SKM-1 treated with dmso at 0.1 percent for 144 hours (cell line): ENCODE measurements around the gene TCP11.
A peak's percentile ranks its signal among the peaks of the same experiment; 100 is the strongest.

Experiments
- DNase-seq: peaks from one replicate; lab custom pipeline; 2025; ENCODE audit not compliant: unreplicated experiment; lab: John Stamatoyannopoulos, UW

Gene TCP11

DNA sequence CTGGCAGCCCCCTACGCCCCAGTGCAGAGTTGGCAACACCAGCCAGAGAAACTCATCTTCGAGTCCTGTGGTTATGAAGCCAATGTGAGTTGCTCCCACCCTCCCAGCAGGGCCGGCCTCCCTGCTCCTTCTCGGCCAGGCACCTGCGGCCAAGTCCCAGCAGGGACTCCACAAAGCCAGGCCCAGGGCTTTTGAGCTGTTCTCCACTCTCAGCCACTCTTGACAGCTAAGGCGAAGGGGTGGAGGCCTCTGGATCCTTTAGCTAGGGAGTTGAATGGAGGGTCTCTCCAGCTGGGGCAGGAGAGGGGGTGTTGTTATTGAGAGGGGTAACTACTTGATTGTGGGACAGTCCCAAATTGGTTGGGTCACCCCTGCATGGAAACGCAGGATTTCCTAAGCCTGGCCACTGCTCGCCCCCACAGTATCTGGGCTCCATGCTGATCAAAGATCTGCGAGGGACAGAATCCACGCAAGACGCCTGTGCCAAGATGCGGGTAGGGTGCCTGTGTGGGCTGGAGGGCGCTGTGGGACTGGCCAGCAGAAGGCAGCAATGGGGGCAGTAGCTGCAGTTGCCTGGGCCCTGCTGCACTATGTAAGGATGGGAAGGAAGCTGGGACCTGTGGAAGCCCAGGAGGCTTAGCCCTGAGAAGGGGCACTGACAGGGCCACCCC, 58.3 kb downstream of the TCP11 start:
- no peak for DNase-seq

DNA sequence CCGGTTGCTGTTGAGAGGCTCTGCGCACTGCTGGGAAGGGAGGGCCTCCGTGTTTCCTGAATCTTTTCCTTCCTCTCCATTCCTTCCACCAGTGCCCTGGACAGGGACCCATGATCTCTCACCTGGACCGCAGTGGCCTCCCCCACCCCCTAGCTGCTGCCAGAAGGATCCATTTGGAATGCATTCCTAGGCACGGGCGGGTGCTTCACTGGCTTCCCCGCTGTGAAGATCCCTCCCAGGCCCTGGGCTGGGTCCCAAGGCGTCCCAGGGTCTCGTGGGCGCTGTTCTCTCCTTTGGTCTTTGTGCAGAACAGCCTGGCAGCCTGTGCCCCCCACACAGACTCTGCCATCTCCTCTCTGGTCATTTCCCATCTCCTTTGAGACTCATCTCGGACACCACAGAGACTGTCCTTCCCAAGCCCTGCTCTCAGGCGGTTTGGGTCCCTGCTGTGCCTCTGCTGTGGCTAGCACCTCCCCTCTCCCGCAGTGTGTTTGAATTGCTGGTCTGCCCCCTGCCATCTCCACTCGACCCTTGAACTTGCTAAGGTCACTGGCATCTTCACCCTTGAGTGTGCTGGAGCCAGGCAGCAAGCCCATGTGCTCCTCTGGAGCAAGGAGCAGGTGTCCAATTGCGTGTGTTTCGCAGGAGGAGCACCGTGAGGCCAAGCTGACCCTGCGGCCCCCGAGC, 59.0 kb downstream of the TCP11 start:
- DNase-seq, result no peak

DNA sequence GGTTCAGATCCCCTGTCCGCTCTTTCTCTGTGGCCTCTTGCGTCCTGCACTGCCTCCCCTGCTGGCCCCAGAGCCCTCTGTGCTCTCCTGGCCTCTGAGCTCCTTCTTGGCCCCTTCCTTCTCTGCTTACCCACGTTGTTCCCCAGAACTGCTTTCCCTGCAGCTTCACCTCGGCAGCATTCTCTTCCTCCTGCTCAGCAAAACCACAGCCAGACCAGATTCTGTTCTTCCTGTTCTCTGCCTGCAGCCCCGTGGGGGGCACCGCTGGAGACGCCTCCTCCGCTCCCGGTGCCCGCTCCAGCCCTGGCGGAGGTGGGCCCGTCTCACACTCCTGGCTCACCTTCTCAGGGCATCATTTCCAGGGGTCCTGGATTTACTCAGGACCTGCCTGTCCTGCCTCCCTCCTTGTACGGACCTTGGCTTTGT, 59.7 kb downstream of the TCP11 start:
- peak; percentile 75 for DNase-seq

GRCh38 chr6:35080821-35081425, 60.2 kb downstream of the TCP11 start:
- DNase-seq, result no peak

- no peak for DNase-seq
Measured at GRCh38 chr6:35080016-35080680, 61.0 kb downstream of the TCP11 start.

- no peak for DNase-seq
Measured at GRCh38 chr6:35079311-35080000, 61.7 kb downstream of the TCP11 start.

GRCh38 chr6:35078896-35079295, 62.2 kb downstream of the TCP11 start:
- DNase-seq, result no peak

- DNase-seq, result no peak
Measured at GRCh38 chr6:35078226-35078850, 62.8 kb downstream of the TCP11 start.

DNA sequence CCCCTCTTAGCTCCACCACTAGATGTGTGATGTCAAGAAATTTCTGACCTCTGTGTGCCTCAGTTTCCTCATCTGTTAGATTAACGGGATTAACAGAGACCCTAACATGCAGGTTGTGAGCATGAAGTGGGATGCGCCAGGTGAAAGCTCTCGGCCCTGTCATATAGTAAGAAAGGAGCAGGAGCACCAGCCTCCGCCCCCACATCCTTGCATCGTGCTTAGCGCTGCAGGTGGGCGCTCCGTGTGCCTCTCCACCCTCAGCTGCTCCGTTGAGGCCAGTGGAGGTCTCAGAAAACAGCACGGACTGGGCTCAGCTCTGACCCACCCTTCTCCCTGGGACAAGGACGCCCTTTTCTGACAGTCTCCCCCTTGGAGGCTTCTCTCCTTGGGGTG, 63.4 kb downstream of the TCP11 start:
- DNase-seq, result no peak

- DNase-seq, result no peak
Measured at GRCh38 chr6:35076997-35077712, 64.0 kb downstream of the TCP11 start.

GRCh38 chr6:35073766-35074471, 67.2 kb downstream of the TCP11 start:
- no peak for DNase-seq

DNA sequence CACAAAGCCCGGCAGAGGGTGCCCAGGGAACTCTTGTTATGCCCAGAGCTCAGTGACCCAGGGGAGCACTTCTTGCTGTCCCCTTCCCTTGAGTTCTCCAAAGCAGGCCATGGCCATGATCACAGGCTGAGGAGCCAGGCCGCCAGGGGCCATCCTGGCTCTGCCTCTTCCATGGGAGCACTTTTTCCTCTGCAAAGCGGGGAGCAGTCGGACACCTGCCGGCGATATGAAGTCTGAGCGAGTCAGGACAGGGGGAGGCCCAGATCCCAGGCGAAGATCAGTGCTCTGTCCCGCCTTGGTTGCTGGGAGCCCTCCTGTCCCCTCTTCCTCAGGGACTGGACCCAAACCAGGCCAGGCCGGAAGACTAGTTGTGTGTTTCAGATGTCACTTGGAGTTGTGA, 67.9 kb downstream of the TCP11 start:
- DNase-seq, result no peak

- DNase-seq, result no peak
Measured at GRCh38 chr6:35072698-35073055, 68.5 kb downstream of the TCP11 start.

- DNase-seq, result no peak
Measured at GRCh38 chr6:35072051-35072697, 69.0 kb downstream of the TCP11 start.

DNA sequence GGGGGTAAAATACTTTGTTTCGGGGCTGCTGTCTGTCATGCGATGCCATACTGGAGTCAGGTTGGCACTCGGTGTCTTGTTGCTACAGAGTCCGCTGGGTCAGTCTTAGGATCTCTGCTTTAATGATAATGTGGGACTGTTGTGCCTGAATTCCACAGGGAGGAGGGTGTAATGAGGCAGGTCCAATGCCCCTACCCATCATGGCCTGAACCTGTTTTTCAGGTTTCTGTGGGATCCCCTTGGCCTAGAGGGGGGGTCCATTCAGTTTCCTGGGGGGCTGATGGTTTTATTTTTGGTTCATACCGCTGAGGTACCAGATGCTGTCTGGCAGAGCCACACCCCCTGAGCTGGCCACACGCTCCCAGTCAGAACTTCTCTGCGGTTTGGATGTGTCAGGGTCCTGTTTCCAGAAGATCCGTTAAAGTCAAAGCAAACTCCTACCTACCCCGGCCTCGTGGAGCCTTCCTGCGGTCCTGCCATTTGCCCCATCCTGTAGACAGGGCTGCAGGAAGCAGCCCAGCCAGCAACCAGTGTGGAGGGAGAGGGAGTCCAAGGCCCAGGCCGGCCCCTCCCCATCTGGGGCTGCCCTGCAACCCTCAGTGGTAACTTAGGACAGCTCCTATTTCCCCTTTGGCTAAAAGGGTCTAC, 69.7 kb downstream of the TCP11 start:
- DNase-seq, result no peak

DNA sequence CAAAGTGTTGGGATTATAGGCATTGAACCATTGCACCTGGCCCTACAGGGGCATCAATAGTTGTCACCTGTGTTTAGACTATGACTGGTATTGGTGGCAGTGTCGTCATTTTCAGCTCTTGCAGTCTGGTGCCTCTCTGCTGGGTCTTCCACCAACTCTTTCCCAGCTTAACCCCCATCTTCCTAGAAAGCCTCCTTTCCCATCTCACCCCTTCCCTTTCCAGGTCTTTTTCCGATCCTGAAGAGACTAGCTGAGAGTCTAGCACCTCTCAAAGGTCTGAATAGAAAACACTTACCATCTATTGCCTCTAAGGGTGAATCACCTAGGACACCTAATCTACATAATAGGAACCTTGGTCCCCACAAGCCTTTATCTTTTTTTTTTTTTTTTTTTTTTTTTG, 71.0 kb downstream of the TCP11 start:
- no peak for DNase-seq

DNA sequence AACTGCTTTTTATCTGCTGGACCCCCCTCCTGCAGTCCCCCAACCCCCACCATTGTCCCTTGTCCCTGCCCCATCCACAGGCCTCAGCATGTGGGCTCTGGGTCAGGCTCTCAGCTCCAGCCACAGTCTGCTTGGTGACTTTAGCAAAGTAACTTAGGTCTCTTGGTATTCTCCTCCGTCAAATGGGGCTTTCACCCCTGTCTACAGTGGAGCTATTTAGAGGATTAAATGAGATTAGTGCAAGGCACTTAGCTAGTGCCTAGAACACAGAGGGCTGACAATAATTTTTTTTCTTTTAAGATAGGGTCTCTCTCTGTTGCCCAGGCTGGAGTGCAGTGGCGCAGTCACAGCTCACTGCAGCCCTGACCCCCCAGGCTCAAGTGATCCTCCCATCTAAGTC, 71.9 kb downstream of the TCP11 start:
- no peak for DNase-seq

DNA sequence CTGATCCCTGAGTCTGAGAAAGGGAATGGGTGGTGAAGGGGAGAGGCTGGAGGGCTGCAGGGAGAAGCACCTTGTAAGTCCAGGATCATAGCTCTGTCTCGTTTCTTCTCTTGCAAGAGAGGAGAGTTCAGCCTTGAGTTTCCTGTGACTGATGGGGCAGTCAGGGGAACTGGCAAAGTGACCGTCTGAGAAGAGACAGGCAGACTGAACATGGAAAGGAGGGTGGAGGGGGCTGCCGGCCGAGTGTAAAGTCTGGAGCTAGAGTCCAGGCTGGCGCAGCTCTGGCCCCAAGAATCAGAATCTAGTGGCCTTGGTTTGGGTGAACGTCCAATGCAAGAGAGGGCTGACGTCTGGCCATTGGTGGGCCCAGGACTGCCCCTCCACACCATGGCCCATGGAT, 72.5 kb downstream of the TCP11 start:
- DNase-seq, result no peak

DNA sequence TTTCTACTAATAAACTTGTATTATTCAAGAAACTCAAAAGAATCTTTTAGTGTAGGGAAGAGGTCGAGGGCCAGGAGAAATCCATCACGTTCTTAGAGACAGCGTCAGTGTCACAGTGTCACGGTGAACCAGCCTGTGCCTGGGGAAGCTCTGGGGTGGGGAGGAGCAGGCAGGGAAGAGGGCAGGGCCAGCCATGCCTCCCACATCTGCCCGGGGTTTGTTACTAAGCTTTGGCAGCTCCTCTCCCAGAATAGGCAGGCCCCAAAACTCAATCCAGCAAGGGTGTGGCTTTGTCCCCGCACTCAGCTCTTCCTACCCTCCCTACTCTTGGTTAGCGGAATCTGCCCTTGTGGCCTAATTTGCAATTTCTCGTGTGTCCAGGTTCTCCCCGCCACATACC, 72.9 kb downstream of the TCP11 start:
- DNase-seq, result no peak
